ENCODE data around the gene HSD3B1.

DNA sequence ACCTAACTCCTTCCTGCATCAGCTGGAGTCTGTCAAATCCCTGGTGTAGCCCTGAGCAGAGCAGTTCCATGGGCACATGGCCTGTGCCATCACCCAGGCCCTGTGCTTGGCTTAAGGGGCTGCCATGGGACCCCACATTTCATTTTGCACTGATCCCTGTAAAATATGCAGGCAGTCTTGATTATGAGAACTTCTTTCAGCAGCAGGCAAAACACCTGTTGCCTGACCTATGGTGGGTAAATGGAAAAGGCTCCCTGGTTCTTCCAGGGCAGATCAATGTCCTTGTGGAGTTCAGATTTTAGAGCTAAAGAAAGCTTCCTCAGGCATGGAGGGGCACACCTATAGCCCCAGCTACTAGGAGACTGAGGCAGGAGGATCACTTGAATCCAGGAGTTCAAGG is 44.2 kb downstream of the HSD3B1 start:
- TF ChIP-seq CTCF (IDR thresholded peaks at IDR 0.05), result no peak
- no peak for TF ChIP-seq POLR2AphosphoS5 (IDR thresholded peaks at IDR 0.05)
- TF ChIP-seq POLR2A (IDR thresholded peaks at IDR 0.05), result no peak

Measured in breast epithelium (tissue), 3 donors.